Right forelimb (tissue), 1 donor: ENCODE results near the gene PREX1.
"Not testable (repeated sequence)": the region's sequence is repeated elsewhere in the genome, so short reads cannot be mapped to it uniquely, and the experiment has no call there.

Experiments used
- DNase-seq: peaks from one replicate; pipeline ENCODE4 v3.0.0-alpha.2; 2018

Gene PREX1

GRCh38 chr20:48789781-48790472 is 37.9 kb downstream of the PREX1 start:
- no peak for DNase-seq

GRCh38 chr20:48789185-48789668 is 38.6 kb downstream of the PREX1 start:
- no peak for DNase-seq

DNA sequence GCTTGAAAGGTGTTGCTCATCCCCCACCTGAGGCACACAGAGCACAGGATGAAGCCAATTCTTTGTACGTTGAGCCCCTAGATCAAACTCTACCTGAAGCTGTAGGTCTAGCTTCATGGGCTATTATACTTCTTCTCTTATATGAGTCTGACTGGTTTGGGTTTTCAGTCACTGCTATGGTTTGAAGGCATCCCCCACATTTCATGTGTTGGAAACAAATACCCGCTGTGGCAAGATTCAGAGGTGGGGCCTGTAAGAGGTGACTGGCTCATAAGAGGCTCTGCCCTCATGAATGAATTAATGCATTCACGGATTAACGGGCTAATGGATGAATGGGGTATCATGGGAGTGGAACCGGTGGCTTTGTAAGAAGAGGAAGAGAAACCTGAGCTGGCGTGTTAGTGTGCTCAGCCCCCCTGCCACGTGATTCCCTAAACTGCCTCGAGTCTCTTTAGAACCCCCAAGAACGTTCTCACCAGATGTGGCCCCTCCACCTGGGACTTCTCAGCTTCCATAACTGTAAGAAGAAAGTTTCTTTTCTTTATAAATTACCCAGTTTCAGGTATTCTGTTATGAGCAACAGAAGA is 39.2 kb downstream of the PREX1 start:
- DNase-seq, result no peak

GRCh38 chr20:48787861-48788375 is 39.9 kb downstream of the PREX1 start:
- DNase-seq, result no peak

- no peak for DNase-seq
These were observed 40.7 kb downstream of the PREX1 start for GRCh38 chr20:48786951-48787705.

GRCh38 chr20:48785801-48786200 is 42.0 kb downstream of the PREX1 start:
- DNase-seq, result no peak

DNA sequence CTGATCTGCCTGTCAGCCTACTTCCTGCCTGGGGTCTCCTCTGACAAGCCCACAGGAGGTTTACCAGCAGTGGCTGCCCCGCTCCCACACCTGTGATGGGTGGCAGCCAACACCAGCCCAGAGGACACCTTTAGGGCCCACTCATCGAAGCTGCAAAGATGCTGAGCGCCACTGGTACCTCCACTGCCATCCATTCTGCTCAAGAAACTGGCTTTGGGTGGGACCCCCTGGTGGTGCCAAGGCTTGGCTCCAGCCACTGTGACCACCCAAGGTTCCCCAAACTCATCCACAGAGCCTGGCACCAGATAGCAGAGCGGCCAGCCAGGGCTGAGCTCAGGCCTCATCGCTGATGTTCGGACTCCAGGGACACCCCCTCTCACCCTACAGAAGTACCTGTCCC is 42.5 kb downstream of the PREX1 start:
- no peak for DNase-seq

DNA sequence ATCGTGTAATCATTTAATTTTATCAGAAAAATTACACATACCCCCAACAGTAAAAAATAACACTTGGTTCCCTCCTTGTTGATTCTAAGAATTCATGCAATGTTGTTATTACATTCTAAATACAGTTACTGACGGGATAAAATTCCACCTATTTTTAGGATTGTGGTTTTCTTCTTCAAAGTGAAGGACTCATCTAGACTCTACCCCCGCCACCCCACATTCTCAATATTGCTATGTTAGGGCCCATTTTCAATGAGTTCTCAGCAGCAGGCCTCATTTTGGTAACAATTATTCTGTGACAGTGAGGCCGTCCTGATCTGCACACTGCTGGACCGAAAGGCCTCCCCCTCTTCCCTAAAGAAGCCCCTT is 43.5 kb downstream of the PREX1 start:
- no peak for DNase-seq

- DNase-seq, result no peak
These were observed 44.1 kb downstream of the PREX1 start for GRCh38 chr20:48783533-48784272.

- no peak for DNase-seq
These were observed 44.9 kb downstream of the PREX1 start for GRCh38 chr20:48782901-48783308.

- DNase-seq, result no peak
These were observed 45.7 kb downstream of the PREX1 start for GRCh38 chr20:48782053-48782452.

DNA sequence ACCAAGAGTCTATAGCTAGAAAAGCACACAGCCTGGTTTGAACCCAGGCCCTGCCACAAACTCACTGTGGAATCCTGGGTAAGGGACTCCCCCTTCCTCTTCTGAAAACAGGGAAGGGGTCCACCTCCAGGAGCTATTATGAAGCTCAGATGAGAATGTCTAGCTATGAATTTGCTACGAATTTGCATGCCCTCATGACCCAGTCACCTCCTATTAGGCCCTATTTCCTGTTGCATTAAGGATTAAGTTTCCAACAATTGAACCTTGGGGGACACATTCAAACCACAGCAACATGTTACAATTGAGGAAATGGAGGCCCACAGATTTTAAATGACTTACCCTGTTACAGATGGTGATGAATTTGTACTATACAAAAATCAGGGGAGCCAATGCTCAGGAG is 46.2 kb downstream of the PREX1 start:
- DNase-seq, result no peak

DNA sequence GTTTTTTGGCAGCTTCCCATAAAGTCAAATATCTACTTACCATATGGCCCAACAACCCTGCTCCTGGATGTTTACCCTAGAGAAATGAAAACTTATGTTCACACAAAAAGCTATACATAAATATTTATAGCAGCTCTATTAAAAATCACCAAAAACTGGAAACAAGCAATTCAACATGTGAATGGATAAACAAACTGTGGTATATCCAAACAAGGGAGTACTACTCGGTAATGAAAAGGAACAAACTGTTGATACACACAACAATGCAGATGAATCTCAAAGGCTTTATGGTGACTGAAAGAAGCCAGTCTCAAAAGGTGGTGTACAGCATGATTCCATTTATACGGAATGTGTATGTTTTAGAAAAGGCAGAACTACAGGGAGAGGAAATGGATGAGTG is 48.4 kb downstream of the PREX1 start:
- DNase-seq, result no peak

DNA sequence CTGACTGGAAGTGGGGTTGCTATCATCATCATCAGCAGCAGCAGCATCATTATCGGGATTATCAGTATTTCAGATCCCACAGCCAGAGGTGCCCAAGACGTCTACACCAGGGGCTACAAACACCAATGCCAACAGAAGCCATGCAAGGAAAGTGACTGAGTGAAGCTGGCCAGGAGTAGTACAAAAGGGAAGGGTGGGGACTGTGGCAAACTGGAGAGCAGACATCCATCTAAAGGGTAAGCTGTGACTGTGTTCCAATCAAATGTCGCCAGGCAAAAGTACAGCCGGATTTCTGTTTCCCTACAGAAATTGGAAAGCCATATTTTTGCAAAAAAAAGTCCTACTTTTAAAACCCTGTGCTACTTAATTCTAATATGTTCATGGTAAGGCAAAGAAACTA is 50.0 kb downstream of the PREX1 start:
- DNase-seq, result no peak

- no peak for DNase-seq
These were observed 50.8 kb downstream of the PREX1 start for GRCh38 chr20:48777005-48777404.

GRCh38 chr20:48776306-48776705 is 51.5 kb downstream of the PREX1 start:
- no peak for DNase-seq

- DNase-seq, result not testable (repeated sequence)
These were observed 52.3 kb downstream of the PREX1 start for GRCh38 chr20:48775545-48775944.

DNA sequence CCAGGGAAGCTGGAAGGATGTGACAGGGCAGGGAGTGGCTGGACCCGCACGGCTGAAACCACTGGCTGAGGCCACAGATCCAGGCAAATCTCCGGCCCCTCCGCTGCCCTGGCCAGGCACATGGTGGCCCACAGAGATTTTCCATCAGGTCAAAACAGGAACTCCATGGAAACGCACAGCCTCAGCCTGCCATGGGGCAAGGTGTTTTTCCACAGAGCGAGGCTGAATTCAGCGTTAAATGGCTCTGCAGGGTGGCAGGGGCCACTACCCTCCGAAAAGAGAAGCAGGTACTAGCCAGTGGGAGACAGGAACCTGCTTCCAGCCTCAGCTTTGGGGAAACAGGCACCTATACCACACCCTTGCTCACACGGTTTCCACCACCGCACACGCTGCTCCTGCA is 53.1 kb downstream of the PREX1 start:
- no peak for DNase-seq

- no peak for DNase-seq
These were observed 53.9 kb downstream of the PREX1 start for GRCh38 chr20:48773837-48774418.

GRCh38 chr20:48772183-48772976 is 55.4 kb downstream of the PREX1 start:
- no peak for DNase-seq

DNA sequence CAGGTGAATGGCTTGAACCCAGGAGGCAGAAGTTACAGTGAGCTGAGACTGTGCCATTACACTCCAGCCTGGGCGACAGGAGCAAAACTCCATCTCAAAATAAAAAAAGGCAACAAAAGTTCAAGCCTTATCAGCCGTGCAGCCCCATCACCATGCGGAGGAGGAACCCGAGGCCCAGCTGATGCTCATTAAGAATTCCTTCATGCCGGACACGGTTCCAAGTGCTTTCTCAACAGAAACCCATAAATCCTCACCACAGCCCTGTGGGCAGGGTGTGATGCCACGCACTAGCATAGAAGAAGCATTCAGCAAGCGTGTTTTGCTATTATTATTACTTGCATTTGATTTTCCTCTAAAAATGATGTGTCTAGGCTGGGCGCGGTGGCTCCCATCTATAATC is 56.3 kb downstream of the PREX1 start:
- no peak for DNase-seq
